ENCODE data around the gene GSX2. TPM values are rescaled to one million over a fixed set of nuclear protein-coding genes. Genes with fewer than 3 reads are reported as not detected.
A peak's percentile ranks its signal among the peaks of the same experiment; 100 is the strongest.

Gene GSX2
- total and polyA plus RNA-seq, 2 of the 8 experiments (the other 6 are each of a cell fraction or from before 2014, with no cell fraction given) = not detected

GRCh38 chr4:54090804-54091623, 8.9 kb upstream of the GSX2 start:
- no peak overlapping the region for H2AFZ ChIP-seq (ENCODE audit: low read length)
- no peak overlapping the region for H3K9ac ChIP-seq (replicated peaks in 1 of 4; ENCODE audit: extremely low read depth in 1 of 4, low read depth in 3 of 4, low read length in 3 of 4)
- TF ChIP-seq KDM5A (IDR thresholded peaks at IDR 0.05; ENCODE audit: low read length) = no peak
- TF ChIP-seq KDM4A (IDR thresholded peaks at IDR 0.05; ENCODE audit: low read depth, low read length, severe bottlenecking) = peak; percentile 32
- 0 out of 4 replicates have a peak, but pooled peaks of 1 of the 2 experiments have one; percentile 36 for TF ChIP-seq HDAC2 (IDR thresholded peaks at IDR 0.05; ENCODE audit: borderline replicate concordance in 1 of 2, low read depth in 2 of 2, low read length in 2 of 2)
- no peak for TF ChIP-seq ASH2L (IDR thresholded peaks at IDR 0.05; ENCODE audit: low read length)
- TF ChIP-seq POLR2AphosphoS5 (IDR thresholded peaks at IDR 0.05; ENCODE audit: low read depth, low read length) = no peak
- no peak for TF ChIP-seq TAF1 (IDR thresholded peaks at IDR 0.05; ENCODE audit: low read depth, low read length)
- peak; percentile 21; the same call in 1 of the 2 replicates for TF ChIP-seq SUZ12 (IDR thresholded peaks at IDR 0.05; ENCODE audit: low read length)
- no peak for TF ChIP-seq NRF1 (IDR thresholded peaks at IDR 0.05; ENCODE audit: low read depth, low read length)
- TF ChIP-seq JUN (IDR thresholded peaks at IDR 0.05; ENCODE audit: low read depth, low read length) = no peak
- TF ChIP-seq EGR1 (IDR thresholded peaks at IDR 0.05; ENCODE audit: borderline replicate concordance, low read depth, low read length) = no peak
- no peak for TF ChIP-seq MAX (IDR thresholded peaks at IDR 0.05)

More at GRCh38 chr4:54090804-54091623, 8.9 kb upstream of the GSX2 start:
- no peak overlapping the region for H3K4ac ChIP-seq (replicated peaks; ENCODE audit: insufficient read length, low read depth, low read length)
- peaks cover 6 to 10% of the 10 kb centered on the region in 2 experiments for H4K20me1 ChIP-seq (replicated peaks in 1 of 2; ENCODE audit: control insufficient read depth in 1 of 2, insufficient read depth in 2 of 2, low read length in 2 of 2)
- H3K36me3 ChIP-seq (ENCODE audit: control insufficient read depth in 2 of 4, insufficient read depth in 4 of 4, low read length in 3 of 4) = no peaks in the 10 kb centered on the region
- H4K5ac ChIP-seq (ENCODE audit: insufficient read length, low read depth, low read length) = no peak overlapping the region
- H2BK5ac ChIP-seq (ENCODE audit: low read depth, low read length) = no peak overlapping the region; the same call in 1 of the 2 replicates
- H2BK15ac ChIP-seq (ENCODE audit: low read length) = no peak overlapping the region
- FAIRE-seq (no peak), DNase-seq (ENCODE audit: low read depth in 1 of 2, low spot score in 2 of 2) (no peak)
- no peak overlapping the region for H2BK120ac ChIP-seq (replicated peaks; ENCODE audit: low read depth, low read length)
- peak overlapping the region; percentile 6; the same call in 1 of the 2 replicates for H4K8ac ChIP-seq (ENCODE audit: extremely low read depth, insufficient read depth, low read length)
- H3K23ac ChIP-seq (ENCODE audit: insufficient read length) = no peak overlapping the region
- H2AK5ac ChIP-seq (ENCODE audit: low read depth, low read length) = peak overlapping the region; percentile 1; the same call in 1 of the 2 replicates
- CTCF ChIA-PET (ENCODE audit: partially characterized antibody) = interaction anchor here (0.9 to 9.8 kb wide), 4 partner anchors 16 to 161 kb away, joined by 3 to 62 read pairs (median 5); no protein-coding TSS in a partner anchor
- H3K23me2 ChIP-seq (ENCODE audit: low read depth, low read length) = peaks cover 6% of the 10 kb centered on the region; the same call in 1 of the 2 replicates
- H3K4me2 ChIP-seq (ENCODE audit: insufficient read depth in 1 of 2, low read depth in 2 of 2, low read length in 2 of 2) = peak overlapping the region; percentile 96 to 98
- H3K4me1 ChIP-seq (replicated peaks in 1 of 4; ENCODE audit: control insufficient read depth in 3 of 4, insufficient read depth in 4 of 4, low read length in 3 of 4) = peaks cover 16 to 30% (median 18%) of the 10 kb centered on the region in 4 experiments
- H3K79me2 ChIP-seq (ENCODE audit: control insufficient read depth in 1 of 2, insufficient read depth in 2 of 2, low read length in 2 of 2) = no peaks in the 10 kb centered on the region
- H3K56ac ChIP-seq (replicated peaks; ENCODE audit: insufficient read length, low read depth, low read length) = no peak overlapping the region
- 0 out of 2 replicates have a peak overlapping the region, but pooled peaks have one; percentile 8 for H2BK20ac ChIP-seq (ENCODE audit: low read length)
- peak overlapping the region; percentile 27; the same call in 1 of the 2 replicates for H2BK12ac ChIP-seq (ENCODE audit: low read depth, low read length)
- H4K91ac ChIP-seq (replicated peaks; ENCODE audit: insufficient read length, low read length) = no peak overlapping the region
- H3K79me1 ChIP-seq (ENCODE audit: low read depth, low read length) = no peaks in the 10 kb centered on the region
- H3K27ac ChIP-seq (ENCODE audit: low read depth, low read length) = no peak overlapping the region
- 17% methylated on average over 27 of the region's 27 CpGs; no CpG with 5 or more reads in 1 of the 2 experiments for WGBS, 2 experiments (ENCODE audit: extremely low coverage in 1 of 2, insufficient coverage in 1 of 2, insufficient read length in 1 of 2, insufficient replicate concordance in 2 of 2, low coverage in 1 of 2, low lambda C conversion rate in 2 of 2, missing lambda C conversion rate in 1 of 2)
- H3K9me3 ChIP-seq (ENCODE audit: insufficient read depth in 2 of 2, low read depth in 1 of 2, low read length in 1 of 2) = no peaks in the 10 kb centered on the region
- H3K18ac ChIP-seq (ENCODE audit: extremely low read depth, low read length) = no peak overlapping the region
- H3K14ac ChIP-seq (ENCODE audit: insufficient read length) = no peak overlapping the region
- H3K27me3 ChIP-seq (replicated peaks in 1 of 4; ENCODE audit: control insufficient read depth in 3 of 4, extremely low read depth in 1 of 4, insufficient read depth in 3 of 4, low read length in 3 of 4) = peaks cover 42 to 64% (median 58%) of the 10 kb centered on the region in 4 experiments
- POLR2A ChIA-PET (ENCODE audit: partially characterized antibody) = interaction anchor here (1.1 kb wide), 1 partner anchor 136 kb away, joined by 3 read pairs; no protein-coding TSS in a partner anchor
- H3K4me3 ChIP-seq (ENCODE audit: extremely low read depth in 1 of 4, insufficient read depth in 2 of 4, low read depth in 3 of 4, low read length in 4 of 4) = peak overlapping the region; percentile 24 to 60 (median 32); a peak in 4 of 8 replicates

Data from H1 (cell line).